T-helper 2 cell treated with Interferon-gamma antibody and Interleukin-4, amounts not matched to agents 100 ng/mL and 5 ng/mL, for 36 hours (primary cell): ENCODE data around the gene CBX4. TPM values are rescaled to one million over a fixed set of nuclear protein-coding genes. Genes with fewer than 3 reads are reported as not detected.

Source experiments
- intact Hi-C: fragments of 100-400 bp; cut with micrococcal nuclease; formaldehyde crosslinking; loops from one replicate; pipeline ENCODE4 v1.15.1; 2023
- total RNA-seq: library from RNA; stranded (reverse); gene quantifications from 2 replicates; pipeline ENCODE4 v1.2.3, GENCODE V29; 2022

Gene CBX4
- total RNA-seq, 1 donor from 2014 or later: 30.9 TPM

DNA sequence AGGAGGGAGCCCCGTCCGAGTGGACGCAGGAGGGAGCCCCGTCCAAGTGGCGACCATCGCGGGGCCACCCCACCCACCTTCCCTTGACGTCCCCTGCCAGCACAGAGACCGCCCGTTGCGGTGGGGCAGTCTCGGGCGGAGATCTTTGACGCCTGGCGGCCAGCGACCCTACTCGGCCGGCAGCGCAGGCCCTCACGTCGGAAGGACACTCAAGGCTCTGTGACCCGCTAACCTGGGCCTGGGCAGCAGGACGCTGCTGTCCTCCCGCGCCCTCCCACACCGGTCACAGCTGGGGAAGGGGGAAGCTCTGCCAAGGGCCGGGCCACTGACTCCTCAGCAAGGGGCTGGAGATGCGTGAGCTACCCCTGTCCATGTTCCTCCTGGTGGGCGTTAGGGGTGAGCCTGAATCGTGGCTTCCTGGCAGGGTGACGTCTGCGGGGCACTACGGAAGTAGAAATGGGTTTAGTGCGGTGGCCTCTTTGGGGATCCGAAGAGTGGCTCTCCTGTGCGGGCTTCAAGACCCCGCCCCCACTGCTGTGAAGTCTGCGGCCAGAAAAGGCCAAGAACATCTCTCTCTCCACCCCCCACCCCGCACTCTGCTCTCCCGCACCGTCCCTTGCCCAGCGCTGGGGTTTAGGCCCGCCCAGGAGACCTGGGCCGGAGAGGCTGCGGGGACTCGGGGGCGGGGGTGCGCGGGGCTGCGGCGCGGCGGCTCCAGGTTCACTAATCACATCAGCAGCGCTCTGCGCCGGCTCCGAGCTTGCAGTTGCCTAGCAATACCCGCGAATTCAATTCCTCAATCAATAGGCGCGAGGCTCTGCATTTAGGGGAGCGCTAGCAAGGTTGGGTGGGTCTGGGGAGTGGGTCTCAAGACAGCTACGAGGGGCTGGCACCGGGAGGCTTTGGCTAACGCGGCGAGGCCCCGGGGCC lies 48.2 kb downstream of the CBX4 start:
- intact Hi-C loops: no loop called here

DNA sequence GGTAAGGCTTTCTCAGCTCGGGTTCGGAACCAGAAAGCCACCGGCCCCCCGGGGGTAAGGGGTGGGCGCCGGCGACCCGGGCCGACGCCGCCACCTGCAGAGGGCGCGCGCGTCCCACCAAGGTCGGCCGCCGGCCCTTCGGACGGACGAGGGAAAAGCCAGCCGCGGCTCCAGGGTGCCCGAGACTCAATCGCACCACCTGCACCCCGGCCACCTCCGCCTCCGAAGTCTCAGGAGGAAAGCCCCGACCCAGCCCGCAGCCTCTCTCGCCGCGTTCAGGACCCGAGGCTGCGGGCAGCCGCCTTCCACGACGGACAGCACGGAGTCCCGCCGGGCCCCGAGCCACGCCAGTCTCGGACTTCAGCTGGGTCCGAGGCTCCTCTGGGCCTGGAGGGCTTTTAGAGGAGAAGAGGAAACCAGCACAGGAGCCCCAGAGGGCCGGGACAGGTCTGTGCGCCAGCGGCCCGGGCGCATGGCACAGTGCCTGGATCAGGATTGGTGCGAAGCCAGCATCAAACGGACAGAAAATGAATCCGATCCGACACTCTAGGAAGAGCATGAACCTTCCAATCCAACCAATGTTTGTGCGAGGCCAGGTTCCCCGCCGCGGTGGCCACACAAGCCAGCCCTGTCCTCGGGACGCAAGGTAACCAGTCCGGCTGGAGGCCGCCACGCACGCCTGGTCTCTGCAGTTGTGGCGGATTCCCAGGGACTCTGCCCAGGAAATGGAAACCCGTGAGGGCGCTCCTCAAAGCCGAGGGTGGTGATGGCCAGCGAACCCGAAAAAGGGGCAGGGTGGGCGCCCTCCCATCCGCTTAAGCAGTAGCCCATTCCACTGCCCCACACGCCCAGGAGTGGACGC lies 49.1 kb downstream of the CBX4 start:
- intact Hi-C loops: no loop called here

DNA sequence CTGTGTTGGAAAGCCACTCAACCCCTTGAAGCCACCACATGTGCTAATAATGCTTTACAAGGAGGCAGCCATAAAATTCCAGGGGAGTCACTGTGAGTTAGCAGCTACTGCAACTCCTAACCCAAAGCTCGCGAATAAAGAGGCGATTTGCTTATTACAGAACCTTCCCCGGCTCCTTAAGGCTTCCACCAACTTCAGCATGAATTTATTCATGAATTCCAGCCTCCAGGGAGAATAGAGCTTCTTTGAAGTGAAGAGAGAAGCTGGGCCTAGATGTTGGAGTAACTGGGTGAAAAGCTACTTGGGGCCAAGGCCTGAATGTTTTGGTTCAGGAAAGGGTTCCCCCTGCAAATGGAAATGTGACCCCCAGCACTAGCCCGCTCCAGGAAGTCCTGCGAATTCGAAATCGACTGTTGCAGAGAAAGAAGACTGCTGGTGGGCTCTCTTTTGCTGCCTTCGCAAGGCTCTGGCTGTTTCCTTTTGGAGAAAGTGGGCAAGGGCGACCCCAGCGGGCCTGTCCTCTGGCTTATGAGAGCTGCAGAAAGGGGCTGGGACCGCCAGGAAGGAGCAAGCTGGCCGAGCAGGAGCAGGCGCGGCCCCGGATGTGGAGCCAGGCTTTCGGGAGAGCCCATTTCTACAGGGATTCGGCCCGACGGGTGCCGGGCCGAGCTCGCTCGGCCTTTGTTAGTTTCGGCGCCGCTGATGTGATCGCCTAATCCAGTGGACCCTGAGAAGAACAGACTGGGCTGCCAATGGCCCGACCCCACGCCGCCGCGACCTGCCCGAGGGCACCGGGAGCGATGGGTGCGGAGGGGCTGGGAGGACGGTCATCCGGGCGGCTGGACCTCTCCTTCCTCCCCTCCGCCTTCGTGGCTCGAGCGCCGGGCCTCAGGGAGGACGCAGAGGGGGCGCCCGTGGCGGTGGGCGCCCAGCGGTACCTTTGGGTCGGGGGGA lies 50.0 kb downstream of the CBX4 start:
- intact Hi-C loops: no loop called here

DNA sequence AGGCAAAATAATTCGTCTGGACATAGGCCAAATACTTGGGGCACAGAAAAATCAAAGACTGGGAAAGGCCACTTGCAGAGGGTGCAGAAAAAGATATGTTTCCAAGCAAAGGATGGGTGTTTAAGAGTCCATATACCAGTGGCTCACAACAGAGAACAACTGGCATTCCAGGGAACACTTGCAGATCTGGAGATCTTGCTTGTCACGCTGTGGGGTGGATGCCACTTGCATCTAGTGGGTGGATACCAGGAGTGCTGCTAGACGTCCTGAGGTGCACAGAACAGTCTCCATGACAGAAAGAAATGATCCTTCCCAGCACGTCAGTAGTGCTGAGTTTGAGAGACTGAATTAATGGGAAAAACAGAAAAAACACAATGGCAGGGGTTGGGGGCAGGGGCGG lies 50.8 kb downstream of the CBX4 start:
- intact Hi-C loops: no loop called here

DNA sequence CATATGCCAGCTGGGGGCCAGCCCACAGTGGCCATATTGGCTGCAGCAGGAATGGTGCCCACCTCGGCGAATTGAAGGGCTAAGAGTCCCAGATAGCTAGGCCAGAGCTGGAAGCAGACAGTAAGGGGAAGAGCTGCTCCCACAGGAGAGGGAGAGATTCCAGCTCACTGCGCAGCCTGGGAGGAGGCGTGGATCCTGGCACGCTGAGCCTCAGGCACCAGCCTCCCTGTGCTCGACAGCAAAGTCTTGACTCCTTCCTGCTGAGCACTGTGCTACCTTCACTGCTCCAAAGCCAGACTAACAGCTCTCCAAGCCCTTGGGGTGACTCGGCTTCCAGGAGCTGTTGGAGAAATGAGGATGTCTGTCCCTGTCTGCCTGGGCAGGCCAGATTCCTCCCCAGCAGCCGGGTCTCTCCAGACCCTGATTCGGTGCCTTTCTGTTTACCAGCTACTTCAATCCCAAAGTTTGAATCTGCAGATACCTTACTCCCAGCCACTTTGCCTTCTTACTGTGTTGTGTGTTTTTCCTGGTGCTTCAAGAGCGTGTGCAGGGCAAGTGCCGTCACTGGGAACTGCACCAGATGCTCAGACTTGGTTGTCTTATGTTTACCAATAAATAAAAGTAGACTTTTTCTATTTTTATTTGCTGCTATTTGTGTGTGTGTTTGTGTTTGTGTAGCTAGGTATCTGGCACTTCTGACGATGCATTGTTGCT lies 52.2 kb downstream of the CBX4 start:
- intact Hi-C loops: no loop called here

DNA sequence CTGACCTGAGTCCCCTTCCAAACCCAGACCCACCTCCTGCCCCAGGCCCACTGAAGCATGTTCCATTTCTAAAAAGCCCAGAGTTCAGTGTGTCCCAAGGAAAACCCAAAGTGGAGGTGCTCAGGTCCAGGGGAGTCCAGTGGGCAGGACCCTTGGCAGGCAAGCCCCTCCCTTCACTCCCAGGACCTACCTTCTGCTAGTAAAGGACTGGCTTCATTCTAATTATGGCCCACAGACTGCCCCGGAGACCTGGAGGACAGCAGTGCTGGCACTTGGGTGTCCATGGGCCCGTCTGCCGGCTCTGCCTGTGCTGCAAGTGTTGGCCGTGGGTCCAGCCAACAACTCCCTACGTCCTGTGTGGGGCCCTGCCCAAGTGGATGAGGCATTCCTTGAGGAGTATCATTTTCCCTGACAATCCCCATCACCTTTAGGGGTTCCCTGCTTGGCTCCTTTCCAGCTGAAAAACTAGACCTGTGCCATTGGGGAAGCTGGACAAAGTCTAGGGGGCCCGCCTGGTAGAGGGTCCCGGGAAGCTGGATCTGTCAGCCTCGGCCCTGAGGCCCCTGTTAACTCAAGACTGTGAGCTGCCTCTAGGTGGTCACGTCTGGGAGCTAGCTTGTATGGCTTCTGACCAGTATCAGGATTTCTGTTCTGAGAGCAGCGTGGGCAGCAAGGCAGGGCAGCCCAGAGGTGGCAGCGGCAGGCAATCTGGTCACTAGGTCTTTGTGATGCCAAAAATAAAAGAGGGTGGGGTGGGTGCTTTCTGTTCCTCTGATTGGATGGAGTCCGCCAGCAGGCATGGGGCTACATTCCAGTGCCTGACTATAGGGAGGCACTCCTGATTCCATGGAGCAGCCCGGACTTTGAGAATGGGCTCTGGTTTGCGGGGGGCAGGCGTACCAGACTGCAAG lies 53.1 kb downstream of the CBX4 start:
- intact Hi-C loops: no loop called here

- intact Hi-C loops: no loop called here
Measured at GRCh38 chr17:79785017-79785899, 54.0 kb downstream of the CBX4 start.

DNA sequence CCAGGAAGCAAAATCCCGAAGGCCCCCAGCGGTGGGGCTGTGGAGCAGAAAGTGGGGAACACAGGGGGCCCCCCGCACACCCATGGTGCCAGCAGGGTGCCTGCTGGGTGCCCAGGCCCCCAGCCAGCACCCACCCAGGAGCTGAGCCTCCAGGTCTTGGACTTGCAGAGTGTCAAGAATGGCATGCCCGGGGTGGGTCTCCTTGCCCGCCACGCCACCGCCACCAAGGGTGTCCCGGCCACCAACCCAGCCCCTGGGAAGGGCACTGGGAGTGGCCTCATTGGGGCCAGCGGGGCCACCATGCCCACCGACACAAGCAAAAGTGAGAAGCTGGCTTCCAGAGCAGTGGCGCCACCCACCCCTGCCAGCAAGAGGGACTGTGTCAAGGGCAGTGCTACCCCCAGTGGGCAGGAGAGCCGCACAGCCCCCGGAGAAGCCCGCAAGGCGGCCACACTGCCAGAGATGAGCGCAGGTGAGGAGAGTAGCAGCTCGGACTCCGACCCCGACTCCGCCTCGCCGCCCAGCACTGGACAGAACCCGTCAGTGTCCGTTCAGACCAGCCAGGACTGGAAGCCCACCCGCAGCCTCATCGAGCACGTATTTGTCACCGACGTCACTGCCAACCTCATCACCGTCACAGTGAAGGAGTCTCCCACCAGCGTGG lies 54.8 kb downstream of the CBX4 start:
- intact Hi-C loops: no loop called here

GRCh38 chr17:79783891-79784290 lies 55.3 kb downstream of the CBX4 start:
- intact Hi-C loops: no loop called here

Other genes starting within 250 kb of the CBX4 start
- not detected in 2 replicates for gene RBFOX3, start 228.4 kb downstream of the CBX4 start, total RNA-seq
- not detected in 2 replicates for gene ENPP7, start 108.5 kb downstream of the CBX4 start, total RNA-seq
- 6.5 and 7.6 TPM in 2 replicates for gene CBX2, start 61.3 kb downstream of the CBX4 start, total RNA-seq
- 8.5 and 8.8 TPM in 2 replicates for gene CBX8, start 42.4 kb downstream of the CBX4 start, total RNA-seq
- gene TBC1D16, start 196.4 kb upstream of the CBX4 start, total RNA-seq: 0.52 and 0.80 TPM in 2 replicates
- not detected in 2 replicates for gene CCDC40, start 197.2 kb upstream of the CBX4 start, total RNA-seq